H1 (cell line): ENCODE data around the gene HINT3. TPM values are rescaled to one million over a fixed set of nuclear protein-coding genes. Genes with fewer than 3 reads are reported as not detected.

ENCODE experiments used
- CTCF ChIA-PET: fragments of 300-600 bp; sonication (Branson Sonifier 250); formaldehyde crosslinking; loops from one replicate; lab custom pipeline; 2021; ENCODE audit not compliant: partially characterized antibody; lab: Charles Lee
- POLR2A ChIA-PET: fragments of 300-600 bp; sonication (Branson Sonifier 250); formaldehyde crosslinking; loops from one replicate; lab custom pipeline; 2021; ENCODE audit warnings: inconsistent platforms; ENCODE audit not compliant: partially characterized antibody; lab: Charles Lee
- DNase-seq, 2 experiments: peaks; one replicate each; pipeline versions ENCODE4 v3.0.0 to v3.0.0-alpha.2; 2010 to 2022; ENCODE audit warnings: low spot score in 2 of 2, low read depth in 1 of 2, mixed read lengths in 1 of 2
- FAIRE-seq: peaks from 2 replicates; lab custom pipeline; 2011; peaks lifted over from hg19 to GRCh38; lab: Jason Lieb, UNC
- H2AFZ ChIP-seq: 2 replicates; pipeline ENCODE4 v1.8.1; 2012; ENCODE audit warnings: low read length, inconsistent platforms
- H2AK5ac ChIP-seq: 2 replicates; pipeline ENCODE4 v1.6.1; 2013; ENCODE audit warnings: low read depth, low read length
- H2BK120ac ChIP-seq: replicated peaks from 2 replicates; pipeline ENCODE3; 2013; ENCODE audit warnings: low read depth, low read length, inconsistent platforms
- H2BK12ac ChIP-seq: 2 replicates; pipeline ENCODE4 v1.6.1; 2013; ENCODE audit warnings: low read depth, low read length
- H2BK15ac ChIP-seq: 2 replicates; pipeline ENCODE4 v1.6.1; 2013; ENCODE audit warnings: low read length
- H2BK20ac ChIP-seq: 2 replicates; pipeline ENCODE4 v1.6.1; 2013; ENCODE audit warnings: low read length
- H2BK5ac ChIP-seq: 2 replicates; pipeline ENCODE4 v1.6.1; 2013; ENCODE audit warnings: low read depth, low read length
- H3K14ac ChIP-seq: 2 replicates; pipeline ENCODE4 v1.6.1; 2013; ENCODE audit warnings: inconsistent platforms; ENCODE audit not compliant: insufficient read length
- H3K18ac ChIP-seq: 2 replicates; pipeline ENCODE4 v1.6.1; 2013; ENCODE audit warnings: low read length; ENCODE audit errors: extremely low read depth
- H3K23ac ChIP-seq: 2 replicates; pipeline ENCODE4 v1.6.1; 2013; ENCODE audit warnings: inconsistent platforms; ENCODE audit not compliant: insufficient read length
- H3K23me2 ChIP-seq: 2 replicates; pipeline ENCODE4 v1.6.1; 2013; ENCODE audit warnings: low read depth, low read length
- H3K27ac ChIP-seq: 2 replicates; pipeline ENCODE4 v1.6.1; 2011; ENCODE audit warnings: low read depth, low read length, inconsistent platforms
- H3K27me3 ChIP-seq, 4 experiments: replicated peaks in 1 of 4; 1 replicate in 1 of 4; 2 replicates in 3 of 4; pipeline versions ENCODE4 v1.6.1 to v1.8.1; 2011 to 2013; ENCODE audit warnings: low read length in 3 of 4, mild to moderate bottlenecking in 3 of 4, inconsistent platforms in 2 of 4, mixed read lengths in 2 of 4, moderate library complexity in 1 of 4; ENCODE audit not compliant: control insufficient read depth in 3 of 4, insufficient read depth in 3 of 4; ENCODE audit errors: extremely low read depth in 1 of 4
- H3K36me3 ChIP-seq, 4 experiments: 2 replicates each; pipeline versions ENCODE4 v1.6.1 to v1.8.1; 2011 to 2013; ENCODE audit warnings: mild to moderate bottlenecking in 4 of 4, low read length in 3 of 4, moderate library complexity in 2 of 4, control low read depth in 1 of 4, inconsistent platforms in 1 of 4; ENCODE audit not compliant: insufficient read depth in 4 of 4, control insufficient read depth in 2 of 4
- H3K4ac ChIP-seq: replicated peaks from 2 replicates; pipeline ENCODE3; 2013; ENCODE audit warnings: low read length, low read depth, mixed read lengths, inconsistent platforms; ENCODE audit not compliant: insufficient read length
- H3K4me1 ChIP-seq, 4 experiments: replicated peaks in 1 of 4; 1 replicate in 1 of 4; 2 replicates in 3 of 4; pipeline versions ENCODE4 v1.6.1 to v1.8.1; 2011 to 2013; ENCODE audit warnings: low read length in 3 of 4, inconsistent platforms in 2 of 4, mixed read lengths in 1 of 4; ENCODE audit not compliant: insufficient read depth in 4 of 4, control insufficient read depth in 3 of 4
- H3K4me2 ChIP-seq, 2 experiments: 2 replicates each; pipeline versions ENCODE4 v1.6.1 to v1.8.1; 2011 to 2013; ENCODE audit warnings: low read depth in 2 of 2, low read length in 2 of 2, control low read depth in 1 of 2, inconsistent platforms in 1 of 2, mild to moderate bottlenecking in 1 of 2; ENCODE audit not compliant: insufficient read depth in 1 of 2
- H3K4me3 ChIP-seq, 4 experiments: fragments of 200-600, 300-600 bp in 1 of 4; sonication (generic), shearing (Covaris generic), sonication (Bioruptor Twin) in 1 of 4; 2 replicates each; pipeline versions ENCODE4 v1.5.1 to v1.8.1; 2011 to 2016; ENCODE audit warnings: low read length in 4 of 4, low read depth in 3 of 4, control low read depth in 2 of 4, inconsistent platforms in 2 of 4, mild to moderate bottlenecking in 2 of 4, mixed read lengths in 1 of 4, moderate library complexity in 1 of 4; ENCODE audit not compliant: insufficient read depth in 2 of 4; ENCODE audit errors: extremely low read depth in 1 of 4
- H3K56ac ChIP-seq: replicated peaks from 2 replicates; pipeline ENCODE3; 2013; ENCODE audit warnings: low read depth, mild to moderate bottlenecking, mixed read lengths, low read length, inconsistent platforms; ENCODE audit not compliant: insufficient read length
- H3K79me1 ChIP-seq: 2 replicates; pipeline ENCODE4 v1.6.1; 2013; ENCODE audit warnings: low read depth, low read length, control low read depth
- H3K79me2 ChIP-seq, 2 experiments: 2 replicates each; pipeline versions ENCODE4 v1.6.1 to v1.8.1; 2012 to 2013; ENCODE audit warnings: low read length in 2 of 2, mild to moderate bottlenecking in 2 of 2, inconsistent platforms in 1 of 2; ENCODE audit not compliant: insufficient read depth in 2 of 2, control insufficient read depth in 1 of 2
- H3K9ac ChIP-seq, 4 experiments: replicated peaks in 1 of 4; 1 replicate in 1 of 4; 2 replicates in 3 of 4; pipeline versions ENCODE4 v1.6.1 to v1.8.1; 2011 to 2013; ENCODE audit warnings: low read depth in 3 of 4, low read length in 3 of 4, control low read depth in 2 of 4, mild to moderate bottlenecking in 2 of 4, moderate library complexity in 2 of 4, inconsistent platforms in 1 of 4; ENCODE audit errors: extremely low read depth in 1 of 4
- H3K9me3 ChIP-seq, 2 experiments: 2 replicates each; pipeline versions ENCODE4 v1.6.1 to v1.8.1; 2012 to 2013; ENCODE audit warnings: mild to moderate bottlenecking in 2 of 2, moderate library complexity in 2 of 2, control low read depth in 1 of 2, inconsistent platforms in 1 of 2, low read depth in 1 of 2, low read length in 1 of 2, mixed read lengths in 1 of 2; ENCODE audit not compliant: insufficient read depth in 2 of 2
- H4K20me1 ChIP-seq, 2 experiments: replicated peaks in 1 of 2; 2 replicates each; pipeline versions ENCODE3 to v1.8.1; 2011 to 2013; ENCODE audit warnings: inconsistent platforms in 2 of 2, low read length in 2 of 2, mild to moderate bottlenecking in 1 of 2; ENCODE audit not compliant: insufficient read depth in 2 of 2, control insufficient read depth in 1 of 2
- H4K5ac ChIP-seq: 2 replicates; pipeline ENCODE4 v1.6.1; 2013; ENCODE audit warnings: low read length, low read depth, mixed read lengths, inconsistent platforms; ENCODE audit not compliant: insufficient read length
- H4K8ac ChIP-seq: 2 replicates; pipeline ENCODE4 v1.8.0; 2013; ENCODE audit warnings: mild to moderate bottlenecking, moderate library complexity, low read length, inconsistent platforms; ENCODE audit not compliant: insufficient read depth; ENCODE audit errors: extremely low read depth
- H4K91ac ChIP-seq: replicated peaks from 2 replicates; pipeline ENCODE3; 2013; ENCODE audit warnings: low read length, mixed read lengths, inconsistent platforms; ENCODE audit not compliant: insufficient read length
- E2F6 ChIP-seq: IDR thresholded peaks from 2 replicates; pipeline ENCODE4 v1.6.1; 2012; ENCODE audit warnings: inconsistent platforms
- GTF2F1 ChIP-seq: IDR thresholded peaks from 2 replicates; pipeline ENCODE4 v1.6.1; 2012; ENCODE audit warnings: low read depth, low read length, improper control_type of control experiment, borderline replicate concordance
- MAX ChIP-seq: IDR thresholded peaks from 2 replicates; pipeline ENCODE4 v1.6.1; 2012; ENCODE audit warnings: inconsistent platforms
- PHF8 ChIP-seq: fragments of 200-600 bp; sonication (generic); conservative IDR thresholded peaks from 2 replicates; pipeline ENCODE4 v1.7.1; 2012; ENCODE audit warnings: low read depth, mild to moderate bottlenecking, inconsistent platforms, low read length, moderate library complexity
- POLR2A ChIP-seq, 2 experiments: IDR thresholded peaks; 1 replicate in 1 of 2; 2 replicates in 1 of 2; pipeline ENCODE4 v1.6.1; 2011; ENCODE audit warnings: low read depth in 2 of 2, low read length in 2 of 2, mild to moderate bottlenecking in 2 of 2; ENCODE audit errors: control extremely low read depth in 1 of 2
- SIN3A ChIP-seq, 2 experiments: IDR thresholded peaks in 1 of 2; conservative IDR thresholded peaks in 1 of 2; 2 replicates each; pipeline ENCODE4 v1.6.1; 2011 to 2012; ENCODE audit warnings: low read length in 2 of 2, improper control_type of control experiment in 1 of 2, low read depth in 1 of 2, mild to moderate bottlenecking in 1 of 2
- SIRT6 ChIP-seq: IDR thresholded peaks from one replicate; pipeline ENCODE4 v1.7.1; 2012; ENCODE audit warnings: low read length, inconsistent platforms
- SP4 ChIP-seq: IDR thresholded peaks from 2 replicates; pipeline ENCODE4 v1.6.1; 2012; ENCODE audit warnings: low read length, inconsistent platforms
- SUZ12 ChIP-seq: fragments of 200-600 bp; sonication (generic); IDR thresholded peaks from 2 replicates; pipeline ENCODE4 v1.6.1; 2012; ENCODE audit warnings: mild to moderate bottlenecking, inconsistent platforms, low read length, moderate library complexity, mixed read lengths
- TEAD4 ChIP-seq: IDR thresholded peaks from 2 replicates; pipeline ENCODE4 v1.6.1; 2012; ENCODE audit warnings: low read depth, low read length, inconsistent platforms, mixed read lengths
- WGBS, 2 experiments: shearing (Covaris generic) in 1 of 2; methylation state at CpG; one replicate each; pipeline versions ENCODE4 v1.1.6 to v1.1.7; 2013 to 2015; ENCODE audit warnings: low lambda C conversion rate in 2 of 2, mixed read lengths in 2 of 2, inconsistent platforms in 1 of 2, low coverage in 1 of 2, missing lambda C conversion rate in 1 of 2; ENCODE audit not compliant: insufficient replicate concordance in 2 of 2, insufficient coverage in 1 of 2, insufficient read length in 1 of 2; ENCODE audit errors: extremely low coverage in 1 of 2, missing lambda C conversion rate in 1 of 2; 5-methylcytosine and 5-hydroxymethylcytosine counted together
- polyA plus RNA-seq, 7 experiments: library from polyadenylated mRNA; depleted of rRNA in 3 of 7; stranded (reverse) in 5 of 7; unstranded in 2 of 7; fragments of >200 nt in 5 of 7; fragments of 200-250 nt in 2 of 7; gene quantifications; 1 replicate in 5 of 7; 2 replicates in 1 of 7; 4 replicates in 1 of 7; pipeline versions ENCODE4 v1.2.1 to v1.2.3, GENCODE V29; 2011 to 2013; ENCODE audit warnings: missing spikeins in 2 of 7, mixed read lengths in 2 of 7
- total RNA-seq: library from RNA; stranded (reverse); fragmentation: NEBNext Ultra II Directional; extraction: Animal tissue kit (Norgen Biotek cat#: 25700); gene quantifications from 2 replicates; pipeline ENCODE4 v1.2.1, GENCODE V29; 2021

Gene HINT3
- total and polyA plus RNA-seq, 2 of the 8 experiments (the other 6 are each of a cell fraction or from before 2014, with no cell fraction given): 1.2 to 7.8 TPM

- peak within 1 kb of the TSS; percentile 98 for H3K56ac ChIP-seq
- TF ChIP-seq SIRT6: no peak
- peak; percentile 97 for TF ChIP-seq PHF8
- no peak for TF ChIP-seq SUZ12
- 0 out of 2 replicates have a peak, but pooled peaks have one; percentile 19 for TF ChIP-seq GTF2F1
- TF ChIP-seq E2F6: peak; percentile 62
- TF ChIP-seq SIN3A (conservative IDR thresholded peaks at IDR 0.05 in 1 of 2, IDR thresholded peaks at IDR 0.05 in 1 of 2; ENCODE audit: low read depth in 1 of 2, low read length in 2 of 2): peak; percentile 74 to 82; a peak in 2 of 4 replicates
- peak; percentile 90 to 92 for TF ChIP-seq POLR2A (IDR thresholded peaks at IDR 0.05; ENCODE audit: control extremely low read depth in 1 of 2, low read depth in 2 of 2, low read length in 2 of 2)
- TF ChIP-seq SP4: peak; percentile 70; the same call in 1 of the 2 replicates
- TF ChIP-seq TEAD4: no peak
- TF ChIP-seq MAX: peak; percentile 80
These were observed 29.9 kb downstream of the HINT3 start, which contains the start of gene TRMT11 for GRCh38 chr6:125986301-125987025. Gene TRMT11, plus strand, starts transcription at chr6:125986540. Its CDS starts 11 bp downstream, at chr6:125986551.

More at GRCh38 chr6:125986301-125987025, 29.9 kb downstream of the HINT3 start, which contains the start of gene TRMT11:
- CTCF ChIA-PET: interaction anchor here (0.6 to 2.8 kb wide), 12 partner anchors 8 to 1199 kb away, joined by 3 to 18 read pairs (median 4); no protein-coding TSS in a partner anchor
- Histone ChIP-seq H2BK5ac (peak within 1 kb of the TSS; percentile 83), H4K8ac (peak within 1 kb of the TSS; percentile 95), H3K4me2 (peak within 1 kb of the TSS; percentile 78 to 90), H3K9ac (peak within 1 kb of the TSS; percentile 81 to 97 (median 92)), H2BK120ac (peak within 1 kb of the TSS; percentile 65), H2BK12ac (peak within 1 kb of the TSS; percentile 60; the same call in 1 of the 2 replicates), H4K5ac (peak within 1 kb of the TSS; percentile 93), H4K91ac (peak within 1 kb of the TSS; percentile 86), H3K4me1 (peaks cover 0 to 10% (median 3%) of the 10 kb centered on the region in 4 experiments; a peak in 4 of 7 replicates), H3K79me1 (no peaks in the 10 kb centered on the region; the same call in 1 of the 2 replicates), H2BK15ac (peak within 1 kb of the TSS; percentile 95; the same call in 1 of the 2 replicates), H3K4ac (peak within 1 kb of the TSS; percentile 98), H3K27ac (peak within 1 kb of the TSS; percentile 82), H3K23me2 (peaks cover 11% of the 10 kb centered on the region), H3K36me3 (no peaks in the 10 kb centered on the region), H3K18ac (peak within 1 kb of the TSS; percentile 99), H3K23ac (no peak within 1 kb of the TSS), H4K20me1 (no peaks in the 10 kb centered on the region), H3K4me3 (peak within 1 kb of the TSS; percentile 89 to 97 (median 90)), H2AFZ (peak within 1 kb of the TSS; percentile 95), H3K9me3 (no peaks in the 10 kb centered on the region), H2AK5ac (0 out of 2 replicates have a peak within 1 kb of the TSS, but pooled peaks have one; percentile 29), H3K27me3 (no peaks in the 10 kb centered on the region), H3K14ac (no peak within 1 kb of the TSS), H3K79me2 (peaks cover 6 to 58% of the 10 kb centered on the region in 2 experiments), H2BK20ac (no peak within 1 kb of the TSS)
- no peak for FAIRE-seq
- POLR2A ChIA-PET: interaction anchor here (0.6 to 2.0 kb wide), 17 partner anchors 9 to 623 kb away, joined by 3 to 19 read pairs (median 4); partner anchors contain the start of genes HINT3 and NCOA7
- 1% methylated on average over 51 of the region's 52 CpGs; no CpG with 5 or more reads in 1 of the 2 experiments for WGBS, 2 experiments
- peak; percentile 85 to 88 for DNase-seq
